CD4-positive, alpha-beta T cell (primary cell): ENCODE results near the gene S100A8. TPM values are rescaled to one million over a fixed set of nuclear protein-coding genes. Genes with fewer than 3 reads are reported as not detected.

Source experiments
- ATAC-seq: fragments of 200-7000 bp; cut with Tn5 transposase; one replicate; pipeline ENCODE4 v1.10.0; 2022; ENCODE audit warnings: mild to moderate bottlenecking; ENCODE audit not compliant: poor library complexity
- CTCF ChIA-PET: fragments of 350-600 bp; sonication (Branson Sonifier 250); formaldehyde crosslinking; loops from one replicate; lab custom pipeline; 2021; ENCODE audit warnings: antibody characterized with exemption, inconsistent platforms; lab: Charles Lee
- POLR2A ChIA-PET: fragments of 350-600 bp; sonication (Branson Sonifier 250); formaldehyde crosslinking; loops from one replicate; lab custom pipeline; 2021; ENCODE audit warnings: antibody characterized with exemption, inconsistent platforms; lab: Charles Lee
- DNase-seq, 14 experiments: peaks; one replicate each; pipeline ENCODE4 v3.0.0-alpha.2; 2013 to 2020; ENCODE audit warnings: mixed read lengths in 2 of 14
- H3K27ac ChIP-seq, 2 donors: one replicate each; pipeline versions ENCODE4 v1.5.1 to v1.7.0; 2013; ENCODE audit warnings: low read length in 2 of 2, low read depth in 1 of 2, mild to moderate bottlenecking in 1 of 2
- H3K27me3 ChIP-seq, 2 experiments: 1 replicate in 1 of 2; 2 replicates in 1 of 2; pipeline versions ENCODE4 v1.6.1 to v1.7.0; 2013; ENCODE audit warnings: low read length in 2 of 2, control low read depth in 1 of 2, mild to moderate bottlenecking in 1 of 2, moderate library complexity in 1 of 2; ENCODE audit not compliant: insufficient read depth in 2 of 2, control insufficient read depth in 1 of 2
- H3K36me3 ChIP-seq: one replicate; pipeline ENCODE4 v1.6.1; 2013; ENCODE audit warnings: low read length, control low read depth; ENCODE audit not compliant: insufficient read depth
- H3K4me1 ChIP-seq: one replicate; pipeline ENCODE4 v1.6.1; 2013; ENCODE audit warnings: low read length, control low read depth; ENCODE audit not compliant: insufficient read depth
- H3K4me3 ChIP-seq: one replicate; pipeline ENCODE4 v1.5.1; 2013; ENCODE audit warnings: mild to moderate bottlenecking, low read length, moderate library complexity
- H3K9me3 ChIP-seq, 2 experiments: 1 replicate in 1 of 2; 2 replicates in 1 of 2; pipeline versions ENCODE4 v1.6.1 to v1.7.0; 2013; ENCODE audit warnings: low read length in 2 of 2, mild to moderate bottlenecking in 2 of 2, control low read depth in 1 of 2, moderate library complexity in 1 of 2; ENCODE audit not compliant: control insufficient read depth in 1 of 2, insufficient read depth in 1 of 2
- H3K27ac Mint-ChIP-seq: one replicate; pipeline ENCODE4 v1.8.0; 2020; ENCODE audit warnings: mixed read lengths
- H3K27me3 Mint-ChIP-seq: one replicate; pipeline ENCODE4 v1.8.0; 2021; ENCODE audit warnings: mixed read lengths
- H3K36me3 Mint-ChIP-seq: one replicate; pipeline ENCODE4 v1.8.0; 2021; ENCODE audit warnings: low read depth, mixed read lengths
- H3K4me1 Mint-ChIP-seq: one replicate; pipeline ENCODE4 v1.8.0; 2021; ENCODE audit warnings: low read depth, mixed read lengths
- H3K4me3 Mint-ChIP-seq: one replicate; pipeline ENCODE4 v1.8.0; 2020; ENCODE audit warnings: mild to moderate bottlenecking, mixed read lengths
- H3K9me3 Mint-ChIP-seq: one replicate; pipeline ENCODE4 v1.8.0; 2020; ENCODE audit warnings: mixed read lengths
- CTCF ChIP-seq: fragments of 200-600 bp; IDR thresholded peaks from one replicate; pipeline ENCODE4 v1.8.0; 2022; ENCODE audit warnings: antibody characterized with exemption, mild to moderate bottlenecking
- intact Hi-C, 2 experiments: fragments of 100-400 bp; cut with DNase I in 1 of 2; cut with micrococcal nuclease in 1 of 2; formaldehyde crosslinking; loops; one replicate each; pipeline versions ENCODE4 v1.15.1 to v1.9.0; 2023 to 2025; cut with DNase I, micrococcal nuclease
- total RNA-seq, 174 experiments: library from RNA in 2 of 174; stranded (reverse) in 2 of 174; gene quantifications; one replicate each; pipeline ENCODE4 v1.2.3 and lab custom pipeline; 2021 to 2026

S100A8 gene
- total RNA-seq, 2 experiments from 2014 or later: 21.0 to 23.8 TPM

GRCh38 chr1:153387785-153388184, 3.1 kb downstream of the S100A8 start:
- H3K4me1 Mint-ChIP-seq: no peaks in the 10 kb centered on the region
- DNase-seq: no peak
- ChIA-PET CTCF (no interaction called here), POLR2A (no interaction called here)
- no peak overlapping the region for H3K27ac Mint-ChIP-seq
- H3K4me3 ChIP-seq: no peak overlapping the region
- no peaks in the 10 kb centered on the region for H3K36me3 ChIP-seq
- intact Hi-C loops: no loop called here
- no peaks in the 10 kb centered on the region for H3K36me3 Mint-ChIP-seq
- H3K9me3 ChIP-seq: no peaks in the 10 kb centered on the region
- H3K27me3 ChIP-seq: peaks cover 6 to 8% of the 10 kb centered on the region in 2 experiments
- H3K4me1 ChIP-seq: no peaks in the 10 kb centered on the region
- no peak overlapping the region for H3K27ac ChIP-seq
- no peak for ATAC-seq
- no peaks in the 10 kb centered on the region for H3K9me3 Mint-ChIP-seq
- peaks cover 10% of the 10 kb centered on the region for H3K27me3 Mint-ChIP-seq
- H3K4me3 Mint-ChIP-seq: no peak overlapping the region
- TF ChIP-seq CTCF: no peak

GRCh38 chr1:153387001-153387400, 3.9 kb downstream of the S100A8 start:
- Histone ChIP-seq H3K27me3 (peaks cover 6 to 8% of the 10 kb centered on the region in 2 experiments), H3K4me3 (no peak overlapping the region), H3K4me1 (no peaks in the 10 kb centered on the region), H3K27ac (no peak overlapping the region), H3K9me3 (no peaks in the 10 kb centered on the region), H3K36me3 (no peaks in the 10 kb centered on the region)
- DNase-seq: no peak
- ChIA-PET POLR2A (no interaction called here), CTCF (no interaction called here)
- Mint-ChIP-seq H3K27me3 (peaks cover 5% of the 10 kb centered on the region), H3K9me3 (no peaks in the 10 kb centered on the region), H3K27ac (no peak overlapping the region), H3K4me1 (no peaks in the 10 kb centered on the region), H3K4me3 (no peak overlapping the region), H3K36me3 (no peaks in the 10 kb centered on the region)
- no peak for ATAC-seq
- intact Hi-C loops: no loop called here
- no peak for TF ChIP-seq CTCF

GRCh38 chr1:153386500-153386901, 4.4 kb downstream of the S100A8 start:
- no peaks in the 10 kb centered on the region for H3K4me1 ChIP-seq
- no peaks in the 10 kb centered on the region for H3K9me3 Mint-ChIP-seq
- peaks cover 6 to 7% of the 10 kb centered on the region in 2 experiments for H3K27me3 ChIP-seq

More at GRCh38 chr1:153386500-153386901, 4.4 kb downstream of the S100A8 start:
- H3K27me3 Mint-ChIP-seq: peaks cover 7% of the 10 kb centered on the region
- ChIA-PET POLR2A (no interaction called here), CTCF (no interaction called here)
- DNase-seq (peak in 3 of 14 experiments; percentile 11 to 56 (median 51)), ATAC-seq (no peak)
- no peaks in the 10 kb centered on the region for H3K36me3 Mint-ChIP-seq
- TF ChIP-seq CTCF: no peak
- H3K27ac ChIP-seq: no peak overlapping the region
- H3K4me3 ChIP-seq: no peak overlapping the region
- intact Hi-C loops: no loop called here
- no peaks in the 10 kb centered on the region for H3K9me3 ChIP-seq
- no peaks in the 10 kb centered on the region for H3K36me3 ChIP-seq
- no peaks in the 10 kb centered on the region for H3K4me1 Mint-ChIP-seq
- H3K27ac Mint-ChIP-seq: no peak overlapping the region
- no peak overlapping the region for H3K4me3 Mint-ChIP-seq
